Renal cortex interstitium (tissue), 11 donors: ENCODE measurements around the gene MAPK8. TPM values are rescaled to one million over a fixed set of nuclear protein-coding genes. Genes with fewer than 3 reads are reported as not detected.

ENCODE experiments used
- DNase-seq, 11 donors: peaks; one replicate each; pipeline ENCODE4 v3.0.0-alpha.2; 2013; ENCODE audit warnings: low read depth in 9 of 11, low spot score in 4 of 11; ENCODE audit errors: extremely low read depth in 1 of 11
- polyA plus RNA-seq, 3 donors: library from polyadenylated mRNA; unstranded; fragments of 120-200 nt; gene quantifications; one replicate each; pipeline ENCODE4 v1.2.1, GENCODE V29; 2013; ENCODE audit not compliant: insufficient read length in 3 of 3

Gene MAPK8
- polyA plus RNA-seq, 3 donors = 64.1 to 77.2 (median 77.2) TPM

DNA sequence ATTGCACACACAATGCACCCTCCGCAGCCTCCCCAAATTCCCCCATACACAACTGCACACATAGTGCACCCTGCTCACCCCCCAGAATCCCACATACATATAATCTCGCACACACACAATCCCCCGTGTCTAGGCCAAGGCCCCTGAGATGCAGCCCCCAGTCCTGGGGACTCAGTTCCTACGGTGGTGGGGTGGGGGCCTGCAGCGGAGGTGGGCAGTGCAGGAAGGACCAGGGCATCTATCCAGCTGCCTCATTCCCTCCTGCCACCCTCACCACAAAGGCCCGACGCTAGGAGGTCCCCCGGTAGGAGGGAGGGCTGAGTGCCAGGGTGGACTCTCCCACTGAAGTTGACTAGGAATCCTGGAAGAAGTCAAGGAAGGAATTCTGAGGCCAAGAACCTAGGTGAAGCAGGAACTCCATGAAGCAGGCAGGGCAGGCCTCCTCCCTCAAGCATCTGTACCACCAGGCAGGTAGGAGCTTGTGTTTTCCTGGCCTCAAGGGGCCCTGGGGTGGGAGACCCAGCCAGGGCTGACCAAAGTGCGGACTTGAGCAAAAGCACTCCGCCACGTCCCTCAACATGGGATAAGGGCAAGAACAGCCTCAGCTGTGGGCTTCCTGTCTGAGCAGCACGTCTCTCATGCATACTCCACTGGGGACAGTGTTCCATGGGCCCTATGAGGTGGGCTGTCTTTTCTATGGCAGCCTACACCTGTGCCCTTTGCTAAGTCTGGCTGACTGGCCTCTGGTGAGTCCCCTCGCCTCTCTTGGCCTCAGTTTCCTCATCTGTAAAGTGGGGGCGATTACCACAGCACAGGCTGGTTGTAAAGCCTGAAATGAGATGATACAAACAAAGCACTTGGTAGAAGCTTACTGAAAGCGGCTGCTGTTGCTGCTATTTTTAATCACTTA lies 145.7 kb downstream of the MAPK8 start:
- no peak for DNase-seq

DNA sequence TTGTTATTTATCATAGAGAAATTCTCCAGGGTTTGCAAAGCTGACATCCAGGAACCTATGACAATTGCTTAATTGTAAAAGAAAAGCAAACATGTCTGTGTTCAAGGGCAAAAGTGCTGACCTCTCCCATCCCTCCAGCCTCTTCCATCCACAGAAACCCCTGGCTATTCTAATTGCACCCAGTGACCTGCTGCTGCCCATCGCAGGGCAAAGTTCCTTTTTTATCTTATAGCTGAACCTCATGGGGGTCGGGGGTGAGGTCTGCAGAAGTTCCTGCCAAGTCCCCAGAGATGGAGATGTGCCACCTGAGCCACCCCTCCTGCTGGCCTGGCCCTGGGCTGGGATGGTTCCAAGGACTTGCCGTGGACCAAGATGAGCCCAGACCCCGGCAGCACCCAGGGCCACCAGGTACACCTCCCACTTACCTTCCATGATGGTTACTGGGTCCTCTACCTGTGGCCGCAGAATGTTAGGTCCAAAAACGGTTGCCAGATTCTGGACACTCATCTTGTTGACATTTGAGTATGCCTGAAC lies 146.5 kb downstream of the MAPK8 start:
- DNase-seq = no peak

DNA sequence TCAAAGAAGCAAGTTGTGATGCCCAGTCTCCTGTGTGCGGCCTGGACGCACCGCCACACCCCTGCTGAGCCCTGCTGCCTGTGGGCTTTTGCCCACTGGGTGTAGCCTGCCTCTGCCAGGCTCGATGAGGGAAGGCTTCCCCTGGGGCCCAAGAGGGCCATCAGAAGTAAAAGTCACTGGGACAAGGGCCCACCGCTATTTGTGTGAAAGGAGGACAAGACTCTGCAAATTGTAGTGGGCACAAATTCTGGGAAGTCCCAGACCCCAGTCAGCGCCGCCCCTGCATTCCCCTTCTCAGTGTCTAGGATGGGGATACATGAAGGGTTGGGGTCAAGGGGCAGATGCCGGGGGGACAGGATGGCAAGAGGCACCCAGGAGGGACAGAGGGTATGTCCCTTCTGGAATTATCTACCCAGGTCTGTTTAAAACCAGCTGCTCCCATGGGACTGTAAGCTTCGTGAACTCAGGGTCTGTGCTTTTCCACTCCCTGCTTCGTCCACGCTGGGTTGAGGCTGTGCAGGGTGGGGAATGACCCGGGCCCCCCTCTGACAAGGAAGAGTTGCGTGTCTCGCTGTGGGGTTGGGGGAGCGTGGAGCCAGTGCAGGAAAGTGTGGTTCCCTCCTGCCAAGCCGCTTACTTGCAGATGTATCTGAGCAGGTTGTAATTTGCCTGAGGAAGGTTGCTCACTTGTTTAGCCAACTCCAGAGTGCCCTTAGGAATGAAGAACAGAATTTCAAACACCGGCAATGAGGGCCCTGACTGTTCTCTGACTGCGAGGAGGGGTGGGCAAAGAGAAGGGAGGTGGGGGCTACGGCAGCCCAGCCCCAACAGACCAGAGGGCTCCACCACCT lies 147.2 kb downstream of the MAPK8 start:
- no peak for DNase-seq

DNA sequence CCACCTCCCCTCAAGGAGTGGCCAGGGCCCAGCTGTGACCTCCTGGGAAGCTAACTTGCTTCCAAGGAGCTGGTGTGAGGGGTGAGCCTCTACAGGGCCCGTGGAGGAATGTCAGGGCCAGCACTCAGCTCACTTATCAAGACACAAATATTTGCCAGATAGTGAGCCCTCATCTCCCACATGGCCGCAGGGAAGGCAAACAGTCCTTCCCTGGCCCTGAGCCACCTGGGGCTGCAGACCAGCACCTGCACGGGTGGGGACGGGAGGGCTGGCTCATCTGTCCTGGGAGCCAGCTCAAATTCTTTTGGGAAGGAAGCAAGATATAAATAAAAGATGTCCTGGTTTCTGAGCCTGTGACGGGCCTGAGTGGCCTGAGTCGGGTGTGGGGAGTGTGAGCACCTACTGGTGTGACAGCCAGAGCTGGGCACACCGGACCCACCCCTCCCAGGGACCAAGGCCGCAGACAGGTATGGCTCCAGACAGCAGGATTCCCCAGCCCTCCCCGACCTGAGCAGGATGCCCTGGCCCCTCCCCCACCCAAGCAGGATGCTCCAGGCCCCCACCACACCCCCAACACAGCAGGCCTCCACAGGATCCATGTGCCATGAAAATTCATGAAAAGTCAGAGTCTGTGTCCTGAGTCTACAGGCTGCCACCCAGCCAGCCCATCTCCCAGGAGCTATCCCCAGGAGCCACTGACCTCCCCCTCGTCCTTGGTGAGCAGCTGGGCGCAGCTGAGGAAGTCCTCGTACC lies 148.0 kb downstream of the MAPK8 start:
- DNase-seq = no peak

DNA sequence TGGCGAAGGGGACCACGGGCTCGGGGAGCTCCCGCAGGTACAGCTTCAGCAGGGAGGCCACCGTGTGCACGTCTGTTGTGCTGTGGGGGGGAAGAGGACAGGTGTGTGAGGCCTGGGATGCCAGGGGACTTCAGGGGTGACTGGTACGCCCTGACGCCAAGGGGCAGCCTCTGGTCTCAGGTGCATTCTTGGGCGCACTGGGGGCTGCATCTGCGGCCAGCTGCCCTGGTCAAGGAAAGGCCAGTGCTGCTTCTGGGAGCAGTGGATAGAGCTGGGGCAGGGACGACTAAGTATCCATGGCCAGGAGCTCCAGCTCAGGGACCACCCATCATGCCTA lies 148.5 kb downstream of the MAPK8 start:
- DNase-seq = no peak

DNA sequence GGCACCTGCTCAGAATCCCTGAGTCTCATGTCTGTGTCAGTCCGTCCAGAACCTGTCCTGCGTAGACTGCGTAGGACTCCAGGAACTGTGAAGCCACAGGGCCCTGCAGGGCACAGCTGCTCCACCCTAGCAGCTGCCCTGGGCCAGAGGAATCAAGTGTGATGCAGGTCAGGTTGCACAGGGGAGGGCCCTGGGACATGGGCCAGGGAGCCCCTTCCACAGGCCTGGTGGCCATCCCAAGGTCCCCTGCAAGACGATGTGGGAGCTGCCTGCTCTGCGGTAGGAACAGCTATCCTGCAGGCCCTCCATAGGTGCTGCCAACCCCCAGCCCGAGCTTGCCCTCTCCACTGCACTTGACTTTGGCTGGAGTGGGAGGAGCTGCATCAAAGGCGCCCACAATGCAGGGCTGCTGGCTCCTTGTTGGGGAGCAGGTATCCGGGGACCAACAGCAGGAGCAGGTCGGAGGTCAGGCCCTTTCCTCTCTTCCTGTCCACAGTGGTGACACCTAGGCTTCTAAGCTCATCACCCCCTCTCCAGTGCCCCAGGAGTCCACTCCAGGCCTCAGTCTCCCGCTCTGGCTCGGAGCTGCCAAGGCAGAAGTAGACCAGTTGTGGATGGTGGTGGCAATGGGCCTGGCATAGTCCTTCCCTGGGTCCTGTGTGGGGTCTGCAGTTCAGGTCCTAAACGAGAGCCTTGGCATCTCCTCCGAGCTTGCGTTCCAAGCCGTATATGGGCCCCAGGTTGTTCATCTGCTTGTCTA lies 149.1 kb downstream of the MAPK8 start:
- DNase-seq = no peak

DNA sequence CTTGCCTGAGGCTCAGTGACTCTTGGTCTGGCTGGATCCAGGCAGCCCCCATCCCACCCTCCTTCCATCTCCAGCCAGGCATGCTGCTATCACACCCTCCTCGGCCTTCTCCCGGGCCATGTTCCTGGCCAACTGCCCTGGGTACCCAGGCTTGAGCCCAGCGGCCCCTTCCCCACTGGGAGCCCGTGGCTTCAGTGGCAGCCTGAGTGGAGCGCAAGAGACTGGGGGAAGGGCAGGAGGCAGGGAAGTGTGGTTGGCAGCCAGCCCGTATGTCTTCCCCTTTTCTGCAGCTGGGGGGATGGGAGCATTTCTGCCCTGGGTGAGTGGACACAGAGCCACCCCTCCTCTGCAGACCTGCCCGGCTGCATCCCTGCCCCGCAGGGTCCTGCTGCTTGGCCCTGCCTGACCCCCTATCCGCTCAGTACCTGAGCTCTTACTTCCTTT lies 149.9 kb downstream of the MAPK8 start:
- DNase-seq = peak in 9 of 11 donors; percentile 44 to 77 (median 66)

DNA sequence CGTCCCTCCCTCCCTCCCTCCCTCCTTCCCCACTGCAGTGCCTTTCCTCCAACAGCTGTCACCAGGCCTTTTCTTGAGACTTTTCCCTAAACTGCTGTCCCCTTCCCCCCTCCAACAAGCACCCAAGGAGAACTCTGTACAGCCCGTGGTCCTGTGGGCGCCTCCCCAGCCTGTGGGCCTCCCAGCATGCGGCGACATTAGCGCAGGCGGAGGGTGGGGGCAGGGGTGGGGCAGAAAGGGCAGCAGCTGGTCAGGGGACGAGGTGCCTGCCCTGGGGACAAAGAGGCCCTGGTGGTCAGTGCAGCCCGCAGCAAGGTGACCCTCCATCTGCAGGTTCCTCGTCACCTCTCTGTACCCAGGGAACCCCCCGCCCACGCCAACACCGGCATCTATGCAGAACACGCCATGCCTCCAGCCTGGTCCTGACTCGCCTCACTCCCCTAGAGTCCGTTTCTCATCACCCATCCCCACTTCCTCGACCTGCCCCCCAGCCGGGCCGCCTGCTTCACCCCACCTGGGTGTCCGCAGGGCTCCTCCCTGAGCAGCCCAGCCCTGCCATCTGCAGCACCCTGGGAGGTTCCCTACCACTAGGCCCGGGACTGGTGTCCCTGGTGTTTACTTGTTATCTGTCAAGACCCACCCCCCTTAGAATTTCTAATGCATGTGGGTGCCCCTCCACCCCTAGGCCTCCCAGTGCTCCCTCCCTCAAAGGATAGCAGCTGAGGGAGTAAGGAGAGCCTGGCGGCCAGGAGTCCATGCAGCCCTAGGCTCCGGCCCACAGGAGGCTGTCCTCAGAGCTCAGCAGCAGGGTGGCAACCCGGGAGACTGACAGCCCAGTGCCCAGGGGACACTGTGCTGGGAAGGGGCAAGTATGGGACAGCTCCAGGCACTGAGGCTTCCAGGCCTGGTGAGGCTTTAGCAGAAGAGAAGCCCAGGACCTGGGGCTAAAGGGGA lies 150.6 kb downstream of the MAPK8 start:
- DNase-seq = no peak

DNA sequence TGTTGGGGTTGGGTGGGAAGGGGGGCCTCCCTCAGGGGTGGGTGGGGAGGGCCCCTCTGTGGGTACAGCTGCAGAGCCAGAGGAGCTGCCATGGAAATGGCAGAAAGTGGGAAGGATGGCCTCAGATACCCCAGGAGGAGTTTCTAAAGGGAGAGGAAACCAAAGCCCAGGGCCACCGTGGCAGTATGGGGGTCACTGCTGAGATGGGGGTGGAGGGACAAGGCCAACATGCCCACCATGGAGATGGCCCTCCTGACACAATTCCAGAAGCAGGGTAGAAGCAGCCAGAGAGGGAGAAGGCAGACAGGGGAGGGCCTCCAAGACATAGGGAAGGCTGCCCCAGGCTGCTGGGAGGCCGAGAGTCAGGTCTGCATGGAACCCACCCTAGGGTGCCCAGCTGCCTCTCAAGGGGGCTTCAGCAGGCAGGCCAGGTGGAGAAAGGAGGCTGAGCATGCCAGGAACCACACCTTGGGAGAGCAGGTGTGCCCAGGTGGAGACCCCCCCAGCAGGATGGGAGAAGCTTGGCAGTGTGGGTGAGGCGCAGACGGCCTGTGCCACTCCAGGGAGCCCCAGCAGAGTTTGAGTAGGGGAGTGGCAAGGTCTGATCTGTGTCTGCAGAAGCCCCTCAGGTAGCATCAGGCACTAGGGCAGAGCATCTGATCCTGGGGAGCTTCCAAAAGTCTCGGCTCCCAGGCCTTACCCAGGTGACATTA lies 151.6 kb downstream of the MAPK8 start:
- DNase-seq = no peak

DNA sequence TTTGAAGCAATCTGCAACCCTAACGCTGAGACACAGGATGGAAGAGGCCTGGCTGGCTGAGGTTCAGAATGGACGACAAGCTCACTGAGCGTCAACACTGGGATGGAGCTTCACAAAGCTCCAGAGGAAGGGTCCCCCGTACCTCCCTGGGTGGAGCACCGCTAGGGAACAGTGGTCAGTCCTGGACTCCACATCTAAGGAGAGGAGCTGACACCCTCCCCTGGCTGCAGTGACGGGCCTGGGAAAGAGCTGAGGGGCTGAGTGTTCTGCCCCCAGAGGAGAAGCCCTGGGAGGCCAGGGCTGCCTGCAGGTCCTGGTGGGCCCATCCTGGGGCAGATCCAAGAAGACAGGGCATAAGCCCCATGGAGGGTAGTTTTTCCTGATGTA lies 152.2 kb downstream of the MAPK8 start:
- no peak for DNase-seq

DNA sequence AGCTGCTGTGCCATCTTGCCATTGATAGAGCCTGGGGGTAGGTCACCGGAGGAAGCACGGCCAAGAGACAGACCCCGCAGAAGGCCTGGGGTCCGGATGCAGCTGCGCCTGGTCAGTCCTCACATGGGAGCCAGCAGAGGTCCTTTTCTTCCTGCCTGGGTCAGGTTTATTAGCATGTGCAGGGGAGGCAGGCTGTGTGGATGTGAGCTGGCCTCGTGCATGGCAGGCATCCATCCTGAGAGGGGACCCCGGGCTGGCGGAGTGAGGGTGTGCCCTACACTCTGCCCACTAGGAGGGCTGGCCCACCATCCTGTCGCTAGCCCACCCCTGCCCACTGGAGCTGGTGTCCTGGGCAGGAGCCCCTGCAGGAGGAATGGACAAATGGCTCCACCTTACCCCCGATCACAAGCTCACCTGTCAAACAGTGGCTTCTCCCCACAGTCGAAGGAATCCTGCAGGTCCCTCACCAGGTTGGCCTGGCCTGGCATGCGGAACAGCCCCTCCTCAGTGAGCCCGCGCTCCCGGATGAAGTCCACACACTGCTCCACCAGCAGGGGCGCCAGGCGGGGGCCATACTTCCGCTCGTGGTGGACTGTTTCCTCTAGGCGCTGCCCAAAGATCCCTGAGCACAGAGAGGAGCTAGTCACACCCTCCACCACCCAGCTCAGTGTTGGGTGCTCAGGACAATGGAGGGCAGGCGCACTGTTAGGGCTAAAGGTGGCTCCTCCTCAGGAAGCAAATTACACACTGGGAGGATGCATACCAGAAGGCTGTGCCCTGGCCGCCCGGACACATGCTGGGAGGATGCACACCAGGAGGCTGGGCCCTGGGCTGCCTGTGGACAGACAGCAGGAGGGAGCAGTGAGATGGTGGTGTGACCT lies 153.0 kb downstream of the MAPK8 start:
- DNase-seq = no peak

DNA sequence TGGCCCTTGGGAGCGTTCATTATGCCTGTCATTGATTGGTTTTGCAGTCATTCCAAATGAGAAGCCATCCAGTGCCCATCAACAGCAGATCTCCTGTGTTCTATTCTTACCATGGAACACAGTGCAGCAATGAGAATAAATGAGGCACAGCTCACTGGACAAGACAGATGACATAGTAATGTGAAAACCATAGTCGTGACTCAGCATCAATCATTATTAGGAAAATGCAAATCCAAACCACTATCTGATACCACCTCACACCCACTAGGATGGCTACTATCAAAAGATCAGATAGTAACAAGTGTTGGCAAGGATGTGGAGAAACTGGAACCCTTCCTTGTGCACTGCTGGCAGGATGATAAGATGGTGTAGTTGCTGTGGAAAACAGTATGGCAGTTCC lies 153.7 kb downstream of the MAPK8 start:
- DNase-seq = no peak

DNA sequence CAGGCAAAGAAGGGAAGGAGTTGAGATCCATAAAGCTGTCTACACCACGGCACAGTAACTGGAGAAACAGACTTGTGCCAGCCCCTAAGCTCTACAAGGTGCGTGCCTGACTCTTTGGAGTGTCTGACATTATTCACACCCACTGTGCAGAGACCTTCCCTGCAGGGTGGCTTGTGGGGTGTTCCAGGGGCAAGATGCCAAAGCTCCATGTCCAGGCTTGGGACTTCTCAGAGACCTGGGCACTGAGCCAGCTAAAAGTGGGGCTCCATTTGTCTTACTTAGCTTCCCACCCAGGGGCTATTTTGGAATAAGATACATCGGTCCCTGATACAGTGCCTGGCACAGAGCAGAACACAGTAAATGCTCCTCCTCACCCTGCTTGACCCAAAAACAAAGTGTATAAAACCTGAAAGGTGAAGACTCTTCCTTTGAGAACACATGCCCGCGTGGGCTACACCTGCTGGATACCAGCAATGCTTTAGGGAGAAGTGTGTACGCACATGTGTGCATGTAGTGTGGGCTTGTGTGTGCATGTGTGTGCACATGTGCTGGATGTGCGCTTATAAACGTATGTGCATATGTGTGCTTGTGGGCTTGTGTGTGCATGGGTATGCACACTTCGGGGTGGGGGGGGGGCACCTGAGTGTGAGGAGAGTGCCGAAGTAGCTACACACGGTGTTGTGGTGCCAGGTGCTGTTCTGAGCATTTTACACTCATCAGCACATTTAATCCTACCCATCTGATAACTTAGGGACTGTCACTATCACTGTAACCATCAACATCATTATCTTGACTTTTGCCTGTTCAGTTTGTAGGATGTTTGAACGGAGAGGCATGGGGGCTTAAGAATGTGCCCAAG lies 155.4 kb downstream of the MAPK8 start:
- DNase-seq = no peak

DNA sequence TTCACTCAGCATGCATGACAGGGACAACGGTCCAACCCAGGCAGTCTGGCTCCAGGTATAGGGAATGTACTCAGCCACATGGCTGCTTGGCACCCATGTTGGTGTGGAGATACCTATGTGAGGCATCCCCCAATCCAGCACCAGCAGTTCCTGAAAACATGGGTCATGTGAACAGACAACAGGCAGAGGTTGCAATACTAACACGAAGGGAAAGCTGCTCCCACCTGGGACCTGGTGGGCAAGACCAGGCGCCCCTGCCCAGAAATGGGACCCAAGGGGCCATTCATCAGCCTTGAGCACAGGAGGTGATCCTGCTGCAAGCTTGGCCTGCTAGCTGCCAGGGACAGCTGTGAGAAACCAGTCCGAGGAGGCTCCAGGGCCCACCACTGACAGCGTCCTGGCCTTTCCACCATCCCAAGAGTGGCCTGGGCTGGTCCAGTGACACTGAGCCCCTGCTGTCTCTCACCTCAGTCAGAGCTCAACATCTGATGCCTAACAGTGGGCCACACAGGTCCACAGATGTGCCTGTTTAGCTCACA lies 156.1 kb downstream of the MAPK8 start:
- DNase-seq = no peak
